ENCODE measurements around the gene NUPR2.
"Not testable (repeated sequence)": the region's sequence is repeated elsewhere in the genome, so short reads cannot be mapped to it uniquely, and the experiment has no call there.

The NUPR2 gene

GRCh38 chr7:56083150-56083785 lies 32.9 kb downstream of the NUPR2 start:
- DNase-seq: no peak

GRCh38 chr7:56081626-56082340 lies 34.4 kb downstream of the NUPR2 start:
- DNase-seq: no peak

GRCh38 chr7:56080726-56081435 lies 35.3 kb downstream of the NUPR2 start:
- not testable (repeated sequence) for DNase-seq

GRCh38 chr7:56079450-56080185 lies 36.6 kb downstream of the NUPR2 start:
- DNase-seq: no peak

GRCh38 chr7:56078196-56078595 lies 38.0 kb downstream of the NUPR2 start:
- DNase-seq: no peak

- no peak for DNase-seq
Observed at GRCh38 chr7:56077681-56078080, 38.5 kb downstream of the NUPR2 start.

- peak; percentile 77 to 90 (median 85) for DNase-seq
Observed at GRCh38 chr7:56074371-56074791, 41.8 kb downstream of the NUPR2 start.

- not testable (repeated sequence) for DNase-seq
Observed at GRCh38 chr7:56066376-56066775, 49.8 kb downstream of the NUPR2 start.

Data from suppressor macrophage treated with lipopolysaccharide for 1 hour (primary cell).